Measurements from ENCODE around the gene CD6.

Gene CD6

GRCh38 chr11:61034704-61035525 is 63.4 kb downstream of the CD6 start:
- Histone ChIP-seq H3K4me1 (ENCODE audit: control insufficient read depth, insufficient read depth, low read length) (no peaks in the 10 kb centered on the region), H3K27ac (ENCODE audit: extremely low read depth, low read depth, low read length) (no peak overlapping the region), H3K36me3 (ENCODE audit: control insufficient read depth in 2 of 2, insufficient read depth in 1 of 2, low read length in 2 of 2) (no peaks in the 10 kb centered on the region), H3K4me3 (ENCODE audit: low read depth, low read length) (no peak overlapping the region), H3K9me3 (ENCODE audit: control insufficient read depth, insufficient read depth, low read depth, low read length) (no peaks in the 10 kb centered on the region)
- TF ChIP-seq ZNF114 (tag by site-specific recombination; IDR thresholded peaks at IDR 0.05) (no peak), KLF8 (tag by site-specific recombination; IDR thresholded peaks at IDR 0.05) (no peak), PBX3 (CRISPR knock-in tag; IDR thresholded peaks at IDR 0.05) (no peak), SCRT1 (tag by site-specific recombination; IDR thresholded peaks at IDR 0.05; ENCODE audit: borderline replicate concordance) (no peak), ZNF792 (tag by site-specific recombination; IDR thresholded peaks at IDR 0.05) (no peak), MEIS1 (CRISPR knock-in tag; IDR thresholded peaks at IDR 0.05; ENCODE audit: borderline replicate concordance) (no peak), ZNF704 (tag by site-specific recombination; IDR thresholded peaks at IDR 0.05) (no peak)
- CTCF ChIA-PET = interaction anchor here (1.2 kb wide), 1 partner anchor 12 kb away, joined by 3 read pairs; no protein-coding TSS in a partner anchor
- POLR2A ChIA-PET = no interaction called here

- CTCF ChIA-PET = interaction anchor here (0.6 kb wide), 1 partner anchor 15 kb away, joined by 3 read pairs; no protein-coding TSS in a partner anchor
- Histone ChIP-seq H3K4me1 (ENCODE audit: control insufficient read depth, insufficient read depth, low read length) (no peaks in the 10 kb centered on the region), H3K9me3 (ENCODE audit: control insufficient read depth, insufficient read depth, low read depth, low read length) (no peaks in the 10 kb centered on the region), H3K27ac (ENCODE audit: extremely low read depth, low read depth, low read length) (no peak overlapping the region), H3K4me3 (ENCODE audit: low read depth, low read length) (no peak overlapping the region), H3K36me3 (ENCODE audit: control insufficient read depth in 2 of 2, insufficient read depth in 1 of 2, low read length in 2 of 2) (no peaks in the 10 kb centered on the region)
- POLR2A ChIA-PET = no interaction called here
- TF ChIP-seq ZNF660 (tag by site-specific recombination; IDR thresholded peaks at IDR 0.05) = no peak
- no peak for TF ChIP-seq ZNF555 (tag by site-specific recombination; conservative IDR thresholded peaks at IDR 0.05)
- TF ChIP-seq ZNF311 (tag by site-specific recombination; IDR thresholded peaks at IDR 0.05; ENCODE audit: borderline replicate concordance) = no peak
- TF ChIP-seq ZSCAN18 (tag by site-specific recombination; IDR thresholded peaks at IDR 0.05) = no peak
- TF ChIP-seq TRIM28 (IDR thresholded peaks at IDR 0.05; ENCODE audit: borderline replicate concordance, low read length) = no peak
- no peak for TF ChIP-seq RBAK (tag by site-specific recombination; IDR thresholded peaks at IDR 0.05)
- no peak for TF ChIP-seq ZNF211 (tag by site-specific recombination; IDR thresholded peaks at IDR 0.05; ENCODE audit: low read depth)
- no peak for TF ChIP-seq ZNF221 (tag by site-specific recombination; IDR thresholded peaks at IDR 0.05; ENCODE audit: borderline replicate concordance)
These were observed 64.0 kb downstream of the CD6 start for GRCh38 chr11:61035526-61035835.

GRCh38 chr11:61037441-61038093 is 66.1 kb downstream of the CD6 start:
- Histone ChIP-seq H3K4me3 (ENCODE audit: low read depth, low read length) (no peak overlapping the region), H3K4me1 (ENCODE audit: control insufficient read depth, insufficient read depth, low read length) (no peaks in the 10 kb centered on the region), H3K36me3 (ENCODE audit: control insufficient read depth in 2 of 2, insufficient read depth in 1 of 2, low read length in 2 of 2) (no peaks in the 10 kb centered on the region), H3K9me3 (ENCODE audit: control insufficient read depth, insufficient read depth, low read depth, low read length) (no peaks in the 10 kb centered on the region), H3K27ac (ENCODE audit: extremely low read depth, low read depth, low read length) (no peak overlapping the region)
- CTCF ChIA-PET = no interaction called here
- POLR2A ChIA-PET = no interaction called here
- TF ChIP-seq ZNF596 (tag by site-specific recombination; IDR thresholded peaks at IDR 0.05) = no peak
- TF ChIP-seq ZBTB10 (tag by site-specific recombination; IDR thresholded peaks at IDR 0.05) = no peak
- TF ChIP-seq GFI1B (tag by site-specific recombination; IDR thresholded peaks at IDR 0.05) = no peak
- no peak for TF ChIP-seq ZXDB (tag by site-specific recombination; IDR thresholded peaks at IDR 0.05)
- TF ChIP-seq ZNF514 (tag by site-specific recombination; IDR thresholded peaks at IDR 0.05) = no peak
- TF ChIP-seq GLIS1 (tag by site-specific recombination; IDR thresholded peaks at IDR 0.05) = no peak
- TF ChIP-seq PRDM4 (tag by site-specific recombination; IDR thresholded peaks at IDR 0.05) = no peak
- no peak for TF ChIP-seq ZNF664 (tag by site-specific recombination; IDR thresholded peaks at IDR 0.05)

All from HEK293 (cell line).